ENCODE data around the gene C10orf143. TPM values are rescaled to one million over a fixed set of nuclear protein-coding genes. Genes with fewer than 3 reads are reported as not detected.

Gene C10orf143
- total RNA-seq, 4 donors from 2014 or later = 0.44 to 4.0 (median 0.70) TPM

DNA sequence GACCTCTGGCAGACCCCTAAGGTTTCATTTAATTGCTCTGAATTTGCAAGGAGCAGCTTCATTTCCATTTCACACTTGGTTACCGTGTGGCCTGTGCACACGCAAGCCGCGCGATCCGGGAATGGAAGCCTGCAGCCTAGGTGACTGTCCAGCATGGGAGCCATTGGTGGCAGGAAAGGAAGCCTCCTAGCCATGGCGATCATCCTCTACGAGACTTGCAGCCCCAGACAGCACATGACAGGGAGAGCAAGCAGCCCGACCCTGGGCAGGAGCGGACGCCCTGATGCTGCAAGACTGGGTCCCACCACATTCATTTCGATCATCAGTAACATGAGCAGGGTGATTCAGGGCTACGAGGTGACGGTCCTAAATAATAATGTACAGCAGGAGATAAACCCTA, 33.9 kb downstream of the C10orf143 start:
- H3K9me3 ChIP-seq = no peaks in the 10 kb centered on the region
- DNase-seq = no peak
- intact Hi-C loops (cut with DNase I) = no loop called here
- H3K27ac ChIP-seq = no peak overlapping the region
- TF ChIP-seq, protein P1, sequence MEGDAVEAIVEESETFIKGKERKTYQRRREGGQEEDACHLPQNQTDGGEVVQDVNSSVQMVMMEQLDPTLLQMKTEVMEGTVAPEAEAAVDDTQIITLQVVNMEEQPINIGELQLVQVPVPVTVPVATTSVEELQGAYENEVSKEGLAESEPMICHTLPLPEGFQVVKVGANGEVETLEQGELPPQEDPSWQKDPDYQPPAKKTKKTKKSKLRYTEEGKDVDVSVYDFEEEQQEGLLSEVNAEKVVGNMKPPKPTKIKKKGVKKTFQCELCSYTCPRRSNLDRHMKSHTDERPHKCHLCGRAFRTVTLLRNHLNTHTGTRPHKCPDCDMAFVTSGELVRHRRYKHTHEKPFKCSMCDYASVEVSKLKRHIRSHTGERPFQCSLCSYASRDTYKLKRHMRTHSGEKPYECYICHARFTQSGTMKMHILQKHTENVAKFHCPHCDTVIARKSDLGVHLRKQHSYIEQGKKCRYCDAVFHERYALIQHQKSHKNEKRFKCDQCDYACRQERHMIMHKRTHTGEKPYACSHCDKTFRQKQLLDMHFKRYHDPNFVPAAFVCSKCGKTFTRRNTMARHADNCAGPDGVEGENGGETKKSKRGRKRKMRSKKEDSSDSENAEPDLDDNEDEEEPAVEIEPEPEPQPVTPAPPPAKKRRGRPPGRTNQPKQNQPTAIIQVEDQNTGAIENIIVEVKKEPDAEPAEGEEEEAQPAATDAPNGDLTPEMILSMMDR (IDR thresholded peaks at IDR 0.05) = no peak
- TF ChIP-seq POLR2A (IDR thresholded peaks at IDR 0.05) = no peak
- no peak overlapping the region for H3K4me3 ChIP-seq
- H3K27me3 ChIP-seq = no peaks in the 10 kb centered on the region
- H3K4me1 ChIP-seq = no peaks in the 10 kb centered on the region
- peaks cover 0 to 43% (median 0%) of the 10 kb centered on the region in 3 donors for H3K36me3 ChIP-seq
- 98 to 99% methylated on average over 5 to 12 of the region's 14 CpGs for WGBS, 2 donors

DNA sequence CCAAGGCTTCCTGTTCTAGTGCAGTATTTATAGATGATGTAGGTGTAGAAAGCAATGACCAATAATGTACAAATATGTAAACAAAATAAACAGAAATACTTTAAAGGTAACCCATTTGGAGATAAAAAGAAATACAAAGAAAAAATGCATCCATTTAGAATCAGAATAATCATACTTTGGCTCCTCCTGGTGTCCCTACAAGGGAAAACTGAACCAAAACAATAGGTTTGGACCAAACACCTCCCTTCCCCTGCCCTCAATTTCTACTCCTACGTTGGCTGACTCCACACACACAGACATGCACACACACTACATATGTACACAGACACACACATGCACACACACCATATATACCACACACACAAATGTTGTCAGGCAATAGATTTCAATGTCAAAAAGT, 36.0 kb downstream of the C10orf143 start:
- Histone ChIP-seq H3K27me3 (no peaks in the 10 kb centered on the region), H3K4me3 (no peak overlapping the region), H3K27ac (no peak overlapping the region), H3K4me1 (no peaks in the 10 kb centered on the region), H3K36me3 (peaks cover 0 to 42% (median 0%) of the 10 kb centered on the region in 3 donors), H3K9me3 (no peaks in the 10 kb centered on the region)
- WGBS, 2 donors = 47 to 61% methylated on average over 1 of the region's 1 CpG
- intact Hi-C loops (cut with DNase I) = no loop called here
- DNase-seq = no peak
- TF ChIP-seq, protein P1 (IDR thresholded peaks at IDR 0.05) = no peak
- TF ChIP-seq POLR2A (IDR thresholded peaks at IDR 0.05) = no peak

DNA sequence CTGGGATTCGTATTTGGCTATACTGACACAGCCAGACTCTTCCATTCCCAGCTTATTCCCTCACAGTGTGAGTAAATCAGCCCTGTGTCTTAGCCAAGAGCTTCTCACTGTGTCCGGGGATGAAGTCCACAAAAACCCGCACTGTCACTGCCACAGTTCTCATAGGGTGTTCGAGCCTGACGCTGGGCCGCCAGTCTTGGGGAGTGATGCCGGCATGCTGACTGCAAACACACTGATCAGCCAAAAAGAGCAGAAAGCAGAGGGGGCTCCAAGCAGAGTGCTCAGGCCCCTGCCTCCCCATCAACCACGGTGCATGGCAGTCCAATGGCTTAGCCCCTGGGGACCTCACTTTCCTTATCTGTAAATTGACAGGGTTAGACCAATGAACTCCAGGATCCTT, 36.7 kb downstream of the C10orf143 start:
- Histone ChIP-seq H3K36me3 (peaks cover 0 to 35% (median 0%) of the 10 kb centered on the region in 3 donors), H3K4me1 (no peaks in the 10 kb centered on the region), H3K27ac (no peak overlapping the region), H3K9me3 (no peaks in the 10 kb centered on the region), H3K27me3 (no peaks in the 10 kb centered on the region), H3K4me3 (no peak overlapping the region)
- no peak for DNase-seq
- intact Hi-C loops (cut with DNase I) = no loop called here
- no peak for TF ChIP-seq POLR2A (IDR thresholded peaks at IDR 0.05)
- TF ChIP-seq, protein P1 (IDR thresholded peaks at IDR 0.05) = no peak
- 94 to 100% methylated on average over 4 to 8 of the region's 8 CpGs for WGBS, 2 donors

DNA sequence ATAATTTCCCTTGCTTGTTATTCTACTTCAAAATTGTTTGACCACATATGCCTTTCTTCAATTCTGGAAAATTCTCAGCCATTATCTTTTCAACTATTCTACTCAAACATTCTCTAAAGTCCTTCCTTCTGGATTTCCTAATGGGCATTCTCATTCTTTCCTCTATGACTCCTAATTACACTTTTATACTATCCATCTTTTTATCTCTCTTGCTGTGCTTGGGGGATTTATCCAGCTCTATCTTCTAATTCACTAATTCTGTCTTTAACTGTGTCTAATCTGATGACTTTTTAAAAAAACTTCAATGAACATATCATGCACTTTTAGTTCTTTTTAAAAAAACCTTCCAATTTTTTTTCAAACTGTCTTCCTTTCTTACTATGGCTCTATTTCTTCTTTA, 38.4 kb downstream of the C10orf143 start:
- H3K36me3 ChIP-seq = peaks cover 0 to 38% (median 0%) of the 10 kb centered on the region in 3 donors
- H3K27me3 ChIP-seq = no peaks in the 10 kb centered on the region
- TF ChIP-seq, protein P1 (IDR thresholded peaks at IDR 0.05) = no peak
- TF ChIP-seq POLR2A (IDR thresholded peaks at IDR 0.05) = no peak
- no peaks in the 10 kb centered on the region for H3K4me1 ChIP-seq
- H3K4me3 ChIP-seq = no peak overlapping the region
- DNase-seq = no peak
- no peak overlapping the region for H3K27ac ChIP-seq
- H3K9me3 ChIP-seq = no peaks in the 10 kb centered on the region
- intact Hi-C loops (cut with DNase I) = no loop called here

DNA sequence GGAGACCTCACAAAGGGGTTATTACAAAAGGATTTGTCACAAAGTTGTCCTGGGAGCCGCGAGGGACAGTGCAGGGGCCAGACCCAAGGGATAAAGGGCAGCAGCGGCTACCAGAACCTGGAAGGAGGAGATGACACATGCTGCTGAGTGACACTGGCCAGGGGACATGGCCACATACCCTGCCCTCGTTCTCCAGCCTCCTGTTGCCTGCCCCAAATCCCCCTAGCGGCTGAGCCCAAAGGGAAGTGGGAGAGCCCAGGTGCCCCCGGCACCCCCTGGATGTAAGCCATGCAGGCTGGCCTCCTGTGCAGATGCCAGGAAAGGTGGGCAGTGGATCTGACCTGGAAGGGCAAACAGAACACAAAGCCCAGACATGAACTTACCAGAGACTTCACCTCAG, 42.7 kb downstream of the C10orf143 start:
- H3K4me1 ChIP-seq = no peaks in the 10 kb centered on the region
- no peaks in the 10 kb centered on the region for H3K9me3 ChIP-seq
- WGBS, 2 donors = 92% methylated on average over 5 of the region's 6 CpGs; no CpG with 5 or more reads in 1 of the 2 donors

More for the DNA sequence above, 42.7 kb downstream of the C10orf143 start:
- no peak for DNase-seq
- Histone ChIP-seq H3K27ac (no peak overlapping the region), H3K4me3 (no peak overlapping the region), H3K36me3 (peaks cover 0 to 6% (median 0%) of the 10 kb centered on the region in 3 donors), H3K27me3 (no peaks in the 10 kb centered on the region)
- intact Hi-C loops (cut with DNase I) = no loop called here
- no peak for TF ChIP-seq POLR2A (IDR thresholded peaks at IDR 0.05)
- TF ChIP-seq, protein P1 (IDR thresholded peaks at IDR 0.05) = no peak

Measured in esophagus squamous epithelium (tissue), 5 donors.